Cerebellar cortex (tissue), 1 donor: ENCODE data around the gene CLCN1.
"Not testable (repeated sequence)": the region's sequence is repeated elsewhere in the genome, so short reads cannot be mapped to it uniquely, and the experiment has no call there.

ENCODE experiments used
- DNase-seq: peaks from one replicate; pipeline ENCODE4 v3.0.0-alpha.2; 2015; ENCODE audit warnings: low spot score

The CLCN1 gene

GRCh38 chr7:143384661-143385631 is 69.0 kb downstream of the CLCN1 start:
- DNase-seq = no peak

- peak; percentile 29 for DNase-seq
Measured at GRCh38 chr7:143385891-143386781, 70.2 kb downstream of the CLCN1 start.

GRCh38 chr7:143387156-143387975 is 71.5 kb downstream of the CLCN1 start:
- DNase-seq = no peak

GRCh38 chr7:143388051-143388450 is 72.1 kb downstream of the CLCN1 start:
- no peak for DNase-seq

- DNase-seq = no peak
Measured at GRCh38 chr7:143388491-143389101, 72.7 kb downstream of the CLCN1 start.

GRCh38 chr7:143389316-143390103 is 73.6 kb downstream of the CLCN1 start:
- peak; percentile 43 for DNase-seq

GRCh38 chr7:143390104-143390772 is 74.3 kb downstream of the CLCN1 start:
- no peak for DNase-seq

GRCh38 chr7:143390773-143391317 is 74.9 kb downstream of the CLCN1 start:
- no peak for DNase-seq

GRCh38 chr7:143391462-143392404 is 75.8 kb downstream of the CLCN1 start:
- DNase-seq = peak; percentile 31

- DNase-seq = not testable (repeated sequence)
Measured at GRCh38 chr7:143392427-143392826, 76.5 kb downstream of the CLCN1 start.

GRCh38 chr7:143392875-143393266 is 77.0 kb downstream of the CLCN1 start:
- DNase-seq = no peak

GRCh38 chr7:143393267-143394041 is 77.5 kb downstream of the CLCN1 start:
- DNase-seq = no peak

- no peak for DNase-seq
Measured at GRCh38 chr7:143394068-143394467, 78.2 kb downstream of the CLCN1 start.

GRCh38 chr7:143394777-143395176 is 78.9 kb downstream of the CLCN1 start:
- DNase-seq = no peak

- no peak for DNase-seq
Measured at GRCh38 chr7:143395187-143396149, 79.6 kb downstream of the CLCN1 start.

- DNase-seq = no peak
Measured at GRCh38 chr7:143396182-143396581, 80.3 kb downstream of the CLCN1 start.
